Esophagus muscularis mucosa (tissue), 4 donors: ENCODE measurements around the gene RTEL1. TPM values are rescaled to one million over a fixed set of nuclear protein-coding genes. Genes with fewer than 3 reads are reported as not detected.

ENCODE experiments used
- DNase-seq: peaks from one replicate; pipeline ENCODE4 v3.0.0-alpha.2; 2017; ENCODE audit errors: extremely low spot score
- H3K27ac ChIP-seq, 4 donors: fragments of 200-600 bp; sonication (generic); replicated peaks in 1 of 4; 1 replicate in 3 of 4; 2 replicates in 1 of 4; pipeline ENCODE4 v1.5.1; 2016 to 2019; ENCODE audit warnings: mild to moderate bottlenecking in 1 of 4
- H3K27me3 ChIP-seq, 4 donors: fragments of 200-600 bp; sonication (generic); one replicate each; pipeline versions ENCODE4 v1.5.1 to v1.6.0; 2016 to 2019
- H3K36me3 ChIP-seq, 4 donors: fragments of 200-600 bp; sonication (generic); one replicate each; pipeline ENCODE4 v1.5.1; 2016 to 2019
- H3K4me1 ChIP-seq, 4 donors: fragments of 200-600 bp; sonication (generic); one replicate each; pipeline ENCODE4 v1.5.1; 2016 to 2019
- H3K4me3 ChIP-seq, 4 donors: fragments of 200-600 bp; sonication (generic); 1 replicate in 2 of 4; 2 replicates in 2 of 4; pipeline ENCODE4 v1.5.1; 2016 to 2019; ENCODE audit warnings: mild to moderate bottlenecking in 4 of 4, moderate library complexity in 1 of 4
- H3K9me3 ChIP-seq, 4 donors: fragments of 200-600 bp; sonication (generic); 1 replicate in 3 of 4; 2 replicates in 1 of 4; pipeline ENCODE4 v1.5.1; 2016 to 2019
- CTCF ChIP-seq, 3 experiments: fragments of 200-600 bp in 2 of 3; fragments of 450-650 bp in 1 of 3; sonication (generic) in 2 of 3; IDR thresholded peaks; one replicate each; pipeline ENCODE4 v1.5.1; 2017 to 2019; ENCODE audit warnings: antibody characterized with exemption in 3 of 3, mild to moderate bottlenecking in 2 of 3, moderate library complexity in 1 of 3
- EP300 ChIP-seq: sonication (generic); formaldehyde crosslinking; IDR thresholded peaks from one replicate; pipeline ENCODE4 v1.6.1; 2017; ENCODE audit warnings: antibody characterized with exemption
- POLR2A ChIP-seq: fragments of 450-650 bp; IDR thresholded peaks from one replicate; pipeline ENCODE4 v1.6.1; 2017; ENCODE audit warnings: antibody characterized with exemption, moderate library complexity, mild to moderate bottlenecking, low read depth
- POLR2AphosphoS5 ChIP-seq, 2 donors: sonication (generic); formaldehyde crosslinking; IDR thresholded peaks; one replicate each; pipeline ENCODE4 v1.6.1; 2017; ENCODE audit warnings: antibody characterized with exemption in 2 of 2
- WGBS: methylation state at CpG from one replicate; pipeline ENCODE4 v1.1.5; 2018; 5-methylcytosine and 5-hydroxymethylcytosine counted together
- intact Hi-C: fragments of 100-400 bp; cut with DNase I; formaldehyde crosslinking; loops from one replicate; pipeline ENCODE4 v1.15.1; 2023
- total RNA-seq, 4 donors: library from RNA; depleted of rRNA; stranded (reverse); fragments of >200 nt; gene quantifications; one replicate each; pipeline versions ENCODE4 v1.1.0 to v1.2.1, GENCODE V29; 2016

Gene RTEL1
- total RNA-seq, 4 donors from 2014 or later: 8.4 to 13.4 (median 9.6) TPM

- peaks cover 23 to 46% (median 44%) of the 10 kb centered on the region in 4 donors for H3K36me3 ChIP-seq
- TF ChIP-seq EP300 (no peak), CTCF (IDR thresholded peaks at IDR 0.05) (no peak), POLR2AphosphoS5 (IDR thresholded peaks at IDR 0.05) (no peak), POLR2A (no peak)
- no peaks in the 10 kb centered on the region for H3K9me3 ChIP-seq
- no peak overlapping the region for H3K4me3 ChIP-seq
- H3K27ac ChIP-seq: no peak overlapping the region
- H3K27me3 ChIP-seq: no peaks in the 10 kb centered on the region
- intact Hi-C loops: no loop called here
- 76% methylated on average over 5 of the region's 5 CpGs for WGBS
- peaks cover 0 to 7% (median 3%) of the 10 kb centered on the region in 4 donors for H3K4me1 ChIP-seq
- no peak for DNase-seq
Measured at GRCh38 chr20:63731410-63731809, 73.3 kb downstream of the RTEL1 start.

- no peak for DNase-seq
- H3K9me3 ChIP-seq: no peaks in the 10 kb centered on the region
- intact Hi-C loops: no loop called here
- no peak overlapping the region for H3K4me3 ChIP-seq
- whole genome bisulfite sequencing: 88% methylated on average over 37 of the region's 38 CpGs
- H3K4me1 ChIP-seq: peaks cover 3 to 15% (median 9%) of the 10 kb centered on the region in 4 donors
- TF ChIP-seq POLR2AphosphoS5 (IDR thresholded peaks at IDR 0.05) (no peak), POLR2A (no peak)
- no peak overlapping the region for H3K27ac ChIP-seq
- H3K27me3 ChIP-seq: no peaks in the 10 kb centered on the region
- H3K36me3 ChIP-seq: peaks cover 23 to 50% (median 47%) of the 10 kb centered on the region in 4 donors
Measured at GRCh38 chr20:63732118-63733095, 74.3 kb downstream of the RTEL1 start.

- H3K9me3 ChIP-seq: no peaks in the 10 kb centered on the region
- TF ChIP-seq POLR2AphosphoS5 (IDR thresholded peaks at IDR 0.05) (no peak), POLR2A (no peak), CTCF (IDR thresholded peaks at IDR 0.05) (no peak), EP300 (no peak)
- no peak overlapping the region for H3K27ac ChIP-seq
- intact Hi-C loops: no loop called here
- 92% methylated on average over 13 of the region's 13 CpGs for WGBS
- no peak overlapping the region for H3K4me3 ChIP-seq
- H3K27me3 ChIP-seq: no peaks in the 10 kb centered on the region
- peaks cover 10 to 22% (median 16%) of the 10 kb centered on the region in 4 donors for H3K4me1 ChIP-seq
- no peak for DNase-seq
- H3K36me3 ChIP-seq: peaks cover 23 to 50% (median 47%) of the 10 kb centered on the region in 4 donors
Measured at GRCh38 chr20:63733117-63733516, 75.0 kb downstream of the RTEL1 start.

GRCh38 chr20:63733579-63734081 lies 75.5 kb downstream of the RTEL1 start:
- Histone ChIP-seq H3K9me3 (no peaks in the 10 kb centered on the region), H3K27me3 (no peaks in the 10 kb centered on the region), H3K27ac (no peak overlapping the region), H3K36me3 (peaks cover 23 to 50% (median 47%) of the 10 kb centered on the region in 4 donors), H3K4me3 (no peak overlapping the region), H3K4me1 (peaks cover 15 to 27% (median 20%) of the 10 kb centered on the region in 4 donors)
- intact Hi-C loops: no loop called here
- WGBS: 83% methylated on average over 3 of the region's 18 CpGs
- no peak for DNase-seq
- TF ChIP-seq EP300 (no peak), CTCF (IDR thresholded peaks at IDR 0.05) (no peak), POLR2AphosphoS5 (IDR thresholded peaks at IDR 0.05) (no peak), POLR2A (no peak)
